Body of pancreas (tissue), 4 donors: Measurements from ENCODE around the gene FLACC1. TPM values are rescaled to one million over a fixed set of nuclear protein-coding genes. Genes with fewer than 3 reads are reported as not detected.

ENCODE experiments used
- ATAC-seq: fragments of 150-250 bp; one replicate; pipeline ENCODE4 v1.9.1; 2016
- DNase-seq, 4 donors: peaks; one replicate each; pipeline ENCODE4 v3.0.0-alpha.2; 2019
- H3K27ac ChIP-seq, 4 donors: fragments of 200-600 bp; sonication (generic); 1 replicate in 3 of 4; 2 replicates in 1 of 4; pipeline versions ENCODE4 v1.5.1 to v1.6.1; 2016 to 2019; ENCODE audit warnings: mild to moderate bottlenecking in 1 of 4, mixed read lengths in 1 of 4, moderate library complexity in 1 of 4
- H3K27me3 ChIP-seq, 2 donors: fragments of 200-600 bp; sonication (generic); one replicate each; pipeline ENCODE4 v1.6.0; 2016; ENCODE audit warnings: mild to moderate bottlenecking in 1 of 2
- H3K36me3 ChIP-seq, 2 donors: fragments of 200-600 bp; sonication (generic); replicated peaks in 1 of 2; 2 replicates each; pipeline ENCODE4 v1.5.1; 2016; ENCODE audit warnings: low read depth in 2 of 2; ENCODE audit not compliant: insufficient read depth in 1 of 2
- H3K4me1 ChIP-seq: fragments of 200-600 bp; sonication (generic); one replicate; pipeline ENCODE4 v1.6.0; 2016
- H3K4me3 ChIP-seq, 2 donors: fragments of 200-600 bp; sonication (generic); 1 replicate in 1 of 2; 2 replicates in 1 of 2; pipeline ENCODE4 v1.5.1; 2016 to 2019
- H3K9me3 ChIP-seq, 3 donors: fragments of 200-600 bp; sonication (generic); 1 replicate in 2 of 3; 2 replicates in 1 of 3; pipeline ENCODE4 v1.5.1; 2016
- CTCF ChIP-seq, 7 experiments: fragments of 450-650 bp in 4 of 7; fragments of 200-600 bp in 3 of 7; sonication (generic) in 3 of 7; IDR thresholded peaks; one replicate each; pipeline ENCODE4 v1.5.1; 2016 to 2019; ENCODE audit warnings: antibody characterized with exemption in 7 of 7
- POLR2A ChIP-seq, 3 donors: fragments of 450-650 bp; IDR thresholded peaks; one replicate each; pipeline ENCODE4 v1.6.1; 2016; ENCODE audit warnings: antibody characterized with exemption in 3 of 3, mild to moderate bottlenecking in 2 of 3
- WGBS, 2 donors: methylation state at CpG; one replicate each; pipeline ENCODE4 v1.1.5; 2017; 5-methylcytosine and 5-hydroxymethylcytosine counted together
- intact Hi-C: fragments of 100-400 bp; cut with DNase I; formaldehyde crosslinking; loops from one replicate; pipeline ENCODE4 v1.15.1; 2023
- total RNA-seq, 2 donors: library from RNA; depleted of rRNA; stranded (reverse); fragments of >200 nt; gene quantifications; one replicate each; pipeline ENCODE4 v1.1.0, GENCODE V29; 2016

The FLACC1 gene
- 1 to 10 TPM in 1 of 2 donors, under 1 TPM in 1; 0.78 to 2.3 TPM for total RNA-seq

GRCh38 chr2:201357221-201357620 is at the start of gene FLACC1:
FLACC1 (minus strand) TSS chr2:201357345; CDS start chr2:201351404, 5,941 bp downstream.
- peaks cover 7% of the 10 kb centered on the region for H3K4me1 ChIP-seq
- H3K9me3 ChIP-seq: no peaks in the 10 kb centered on the region
- WGBS, 2 donors: 47 to 79% methylated on average over 1 of the region's 1 CpG
- DNase-seq (peak; percentile 41 to 64 (median 48)), ATAC-seq (peak; percentile 96)
- no peaks in the 10 kb centered on the region for H3K36me3 ChIP-seq
- TF ChIP-seq CTCF (IDR thresholded peaks at IDR 0.05): no peak
- TF ChIP-seq POLR2A (IDR thresholded peaks at IDR 0.05): no peak
- intact Hi-C loops: loop anchor here (10.0 kb wide), 1 partner anchor 112 kb away; no protein-coding TSS in a partner anchor
- H3K27me3 ChIP-seq: no peaks in the 10 kb centered on the region
- no peak within 1 kb of the TSS for H3K4me3 ChIP-seq
- H3K27ac ChIP-seq: no peak within 1 kb of the TSS

GRCh38 chr2:201406077-201406662 is 49.0 kb upstream of the FLACC1 start:
- ATAC-seq: peak; percentile 89
- Histone ChIP-seq H3K27me3 (no peaks in the 10 kb centered on the region), H3K9me3 (no peaks in the 10 kb centered on the region), H3K27ac (peak overlapping the region; percentile 30 to 87 (median 69)), H3K4me3 (no peak overlapping the region), H3K4me1 (peaks cover 71% of the 10 kb centered on the region), H3K36me3 (no peaks in the 10 kb centered on the region)
- DNase-seq: peak; percentile 34 to 70 (median 48)
- TF ChIP-seq CTCF (IDR thresholded peaks at IDR 0.05) (no peak), POLR2A (IDR thresholded peaks at IDR 0.05) (no peak)
- WGBS, 2 donors: 6 to 11% methylated on average over 3 of the region's 3 CpGs
- intact Hi-C loops: no loop called here

GRCh38 chr2:201404699-201405280 is 47.6 kb upstream of the FLACC1 start:
- Histone ChIP-seq H3K27ac (peak overlapping the region; percentile 6 to 87 (median 41)), H3K9me3 (no peaks in the 10 kb centered on the region), H3K36me3 (no peaks in the 10 kb centered on the region), H3K4me3 (no peak overlapping the region), H3K27me3 (no peaks in the 10 kb centered on the region), H3K4me1 (peaks cover 70% of the 10 kb centered on the region)
- intact Hi-C loops: no loop called here
- ATAC-seq (no peak), DNase-seq (no peak)
- 22 to 34% methylated on average over 3 of the region's 3 CpGs for WGBS, 2 donors
- TF ChIP-seq POLR2A (IDR thresholded peaks at IDR 0.05): no peak
- TF ChIP-seq CTCF (IDR thresholded peaks at IDR 0.05): no peak

- H3K9me3 ChIP-seq: no peaks in the 10 kb centered on the region
- TF ChIP-seq CTCF (IDR thresholded peaks at IDR 0.05) (no peak), POLR2A (IDR thresholded peaks at IDR 0.05) (no peak)
- DNase-seq: no peak
- no peak for ATAC-seq
- H3K36me3 ChIP-seq: no peaks in the 10 kb centered on the region
- intact Hi-C loops: no loop called here
- 54 to 75% methylated on average over 3 of the region's 3 CpGs for WGBS, 2 donors
- peaks cover 65% of the 10 kb centered on the region for H3K4me1 ChIP-seq
- H3K27ac ChIP-seq: peak overlapping the region in 2 of 4 donors; percentile 11 to 87
- no peak overlapping the region for H3K4me3 ChIP-seq
- H3K27me3 ChIP-seq: no peaks in the 10 kb centered on the region
These were observed 46.7 kb upstream of the FLACC1 start for GRCh38 chr2:201403880-201404279.
